Activated T-helper 1 cell treated with anti-CD3 and anti-CD28 coated beads, Interleukin-12 subunit alpha, Interleukin-12 subunit beta, Interleukin-2, Interleukin-4 antibody, amounts not matched to agents 30 ng/mL and 10 ng/mL and 1 ng/mL, durations not matched to agents 14 hours and 24 hours and 36 hours (primary cell): ENCODE results near the gene DAZAP1. TPM values are rescaled to one million over a fixed set of nuclear protein-coding genes. Genes with fewer than 3 reads are reported as not detected.

Experiments used
- DNase-seq: peaks from one replicate; pipeline ENCODE4 v3.0.0; 2021; ENCODE audit warnings: low spot score
- H3K27ac Mint-ChIP-seq: one replicate; pipeline ENCODE4 v1.8.0; 2021; ENCODE audit warnings: mild to moderate bottlenecking, mixed read lengths
- H3K27me3 Mint-ChIP-seq: one replicate; pipeline ENCODE4 v1.8.0; 2022; ENCODE audit warnings: mild to moderate bottlenecking, moderate library complexity, mixed read lengths; ENCODE audit not compliant: insufficient read depth
- H3K36me3 Mint-ChIP-seq: one replicate; pipeline ENCODE4 v1.8.0; 2021; ENCODE audit warnings: low read depth, mixed read lengths
- H3K4me1 Mint-ChIP-seq: one replicate; pipeline ENCODE4 v1.8.0; 2021; ENCODE audit warnings: low read depth, mixed read lengths
- H3K4me3 Mint-ChIP-seq: one replicate; pipeline ENCODE4 v1.8.0; 2021; ENCODE audit warnings: mild to moderate bottlenecking, moderate library complexity, mixed read lengths
- H3K9me3 Mint-ChIP-seq: one replicate; pipeline ENCODE4 v1.8.0; 2021; ENCODE audit warnings: mixed read lengths
- intact Hi-C: fragments of 100-400 bp; cut with micrococcal nuclease; formaldehyde crosslinking; loops from one replicate; pipeline ENCODE4 v1.15.1; 2024
- total RNA-seq: library from RNA; stranded (reverse); gene quantifications from 2 replicates; pipeline ENCODE4 v1.2.3, GENCODE V29; 2022

Gene DAZAP1
- total RNA-seq, 1 donor from 2014 or later, result 301 TPM

GRCh38 chr19:1392939-1393530 is 14.4 kb upstream of the DAZAP1 start:
- no peak overlapping the region for H3K27ac Mint-ChIP-seq
- peaks cover 19% of the 10 kb centered on the region for H3K36me3 Mint-ChIP-seq

GRCh38 chr19:1393841-1394240 is 13.5 kb upstream of the DAZAP1 start:
- Mint-ChIP-seq H3K9me3 (no peaks in the 10 kb centered on the region), H3K4me1 (no peaks in the 10 kb centered on the region), H3K36me3 (peaks cover 16% of the 10 kb centered on the region), H3K4me3 (no peak overlapping the region), H3K27me3 (no peaks in the 10 kb centered on the region), H3K27ac (no peak overlapping the region)
- intact Hi-C loops, result no loop called here
- DNase-seq, result no peak

More at GRCh38 chr19:1392939-1393530, 14.4 kb upstream of the DAZAP1 start:
- no peak for DNase-seq
- Mint-ChIP-seq H3K27me3 (no peaks in the 10 kb centered on the region), H3K4me3 (no peak overlapping the region), H3K9me3 (no peaks in the 10 kb centered on the region), H3K4me1 (no peaks in the 10 kb centered on the region)
- intact Hi-C loops, result no loop called here

- H3K4me1 Mint-ChIP-seq, result no peaks in the 10 kb centered on the region
- peaks cover 14% of the 10 kb centered on the region for H3K36me3 Mint-ChIP-seq
- DNase-seq, result no peak
- no peak overlapping the region for H3K27ac Mint-ChIP-seq
- intact Hi-C loops, result no loop called here
- no peaks in the 10 kb centered on the region for H3K9me3 Mint-ChIP-seq
- no peak overlapping the region for H3K4me3 Mint-ChIP-seq
- no peaks in the 10 kb centered on the region for H3K27me3 Mint-ChIP-seq
Measured at GRCh38 chr19:1394252-1395193, 12.9 kb upstream of the DAZAP1 start.

GRCh38 chr19:1395194-1396018 is 12.0 kb upstream of the DAZAP1 start:
- peaks cover 11% of the 10 kb centered on the region for H3K36me3 Mint-ChIP-seq
- no peak for DNase-seq
- H3K4me1 Mint-ChIP-seq, result no peaks in the 10 kb centered on the region
- H3K9me3 Mint-ChIP-seq, result no peaks in the 10 kb centered on the region
- H3K4me3 Mint-ChIP-seq, result no peak overlapping the region
- no peak overlapping the region for H3K27ac Mint-ChIP-seq
- intact Hi-C loops, result no loop called here
- H3K27me3 Mint-ChIP-seq, result no peaks in the 10 kb centered on the region

- Mint-ChIP-seq H3K36me3 (peaks cover 7% of the 10 kb centered on the region), H3K27me3 (no peaks in the 10 kb centered on the region), H3K27ac (no peak overlapping the region), H3K9me3 (no peaks in the 10 kb centered on the region), H3K4me1 (no peaks in the 10 kb centered on the region), H3K4me3 (no peak overlapping the region)
- no peak for DNase-seq
- intact Hi-C loops, result no loop called here
Measured at GRCh38 chr19:1396019-1396767, 11.2 kb upstream of the DAZAP1 start.

- Mint-ChIP-seq H3K27me3 (no peaks in the 10 kb centered on the region), H3K9me3 (no peaks in the 10 kb centered on the region), H3K36me3 (peaks cover 5% of the 10 kb centered on the region), H3K4me1 (no peaks in the 10 kb centered on the region), H3K4me3 (no peak overlapping the region), H3K27ac (no peak overlapping the region)
- no peak for DNase-seq
- intact Hi-C loops, result no loop called here
Measured at GRCh38 chr19:1396768-1397679, 10.4 kb upstream of the DAZAP1 start.

- Mint-ChIP-seq H3K36me3 (no peaks in the 10 kb centered on the region), H3K27ac (no peak overlapping the region), H3K27me3 (peaks cover 2% of the 10 kb centered on the region), H3K4me1 (peaks cover 3% of the 10 kb centered on the region), H3K9me3 (no peaks in the 10 kb centered on the region), H3K4me3 (no peak overlapping the region)
- DNase-seq, result no peak
- intact Hi-C loops, result no loop called here
Measured at GRCh38 chr19:1397838-1398237, 9.5 kb upstream of the DAZAP1 start.

- Mint-ChIP-seq H3K4me3 (peak overlapping the region; percentile 60), H3K36me3 (no peaks in the 10 kb centered on the region), H3K4me1 (peaks cover 5% of the 10 kb centered on the region), H3K27me3 (peaks cover 7% of the 10 kb centered on the region), H3K9me3 (no peaks in the 10 kb centered on the region), H3K27ac (no peak overlapping the region)
- intact Hi-C loops, result no loop called here
- no peak for DNase-seq
Measured at GRCh38 chr19:1399079-1399478, 8.3 kb upstream of the DAZAP1 start.

GRCh38 chr19:1399745-1400144 is 7.6 kb upstream of the DAZAP1 start:
- no peak for DNase-seq
- Mint-ChIP-seq H3K27ac (no peak overlapping the region), H3K9me3 (no peaks in the 10 kb centered on the region), H3K36me3 (no peaks in the 10 kb centered on the region), H3K27me3 (peaks cover 7% of the 10 kb centered on the region), H3K4me3 (no peak overlapping the region), H3K4me1 (peaks cover 5% of the 10 kb centered on the region)
- intact Hi-C loops, result no loop called here

- peaks cover 7% of the 10 kb centered on the region for H3K27me3 Mint-ChIP-seq
- intact Hi-C loops, result no loop called here
- no peak overlapping the region for H3K27ac Mint-ChIP-seq
Measured at GRCh38 chr19:1400281-1401137, 6.9 kb upstream of the DAZAP1 start.

More at GRCh38 chr19:1400281-1401137, 6.9 kb upstream of the DAZAP1 start:
- DNase-seq, result no peak
- Mint-ChIP-seq H3K36me3 (no peaks in the 10 kb centered on the region), H3K9me3 (no peaks in the 10 kb centered on the region), H3K4me1 (peaks cover 5% of the 10 kb centered on the region), H3K4me3 (peak overlapping the region; percentile 73)
